ENCODE measurements around the gene CERS4. TPM values are rescaled to one million over a fixed set of nuclear protein-coding genes. Genes with fewer than 3 reads are reported as not detected.

The CERS4 gene
- polyA plus RNA-seq, 1 of the 3 experiments (the other 2 are of a cell fraction), result 36.5 TPM

DNA sequence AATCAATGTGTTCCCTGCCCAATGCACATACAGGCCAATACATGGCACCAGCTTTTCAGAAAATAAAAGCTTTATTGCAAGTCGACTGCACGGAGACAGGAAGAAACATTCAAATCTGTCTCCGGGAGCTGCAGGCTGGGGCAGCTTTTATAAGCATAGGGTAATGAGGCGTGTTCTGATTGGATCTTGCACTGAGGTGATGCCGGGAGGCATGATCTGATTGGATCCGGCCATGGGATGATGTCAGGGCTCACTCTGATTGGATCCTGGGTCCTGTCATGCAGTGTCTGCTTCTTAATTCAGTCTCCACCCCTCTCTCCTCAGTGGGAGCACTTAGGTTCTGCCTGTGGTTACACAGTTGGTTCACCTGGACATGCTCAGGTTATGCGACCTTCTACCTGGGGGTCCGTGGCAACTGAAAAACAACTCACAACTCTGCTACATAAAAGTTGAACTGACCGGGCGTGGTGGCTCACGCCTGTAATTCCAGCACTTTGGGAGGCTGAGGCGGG lies 48.0 kb upstream of the CERS4 start:
- Histone ChIP-seq H3K27ac (ENCODE audit: low read depth in 2 of 2, low read length in 1 of 2) (no peak overlapping the region), H3K4me3 (ENCODE audit: low read depth in 2 of 2, low read length in 1 of 2) (no peak overlapping the region), H2AFZ (ENCODE audit: low read depth) (no peak overlapping the region), H3K36me3 (replicated peaks in 1 of 2; ENCODE audit: control insufficient read depth in 1 of 2, insufficient read depth in 2 of 2, low read length in 1 of 2) (no peaks in the 10 kb centered on the region), H3K27me3 (ENCODE audit: insufficient read depth) (no peaks in the 10 kb centered on the region), H3K79me2 (ENCODE audit: insufficient read depth) (no peaks in the 10 kb centered on the region), H4K20me1 (ENCODE audit: insufficient read depth) (no peaks in the 10 kb centered on the region), H3K9me2 (no peaks in the 10 kb centered on the region), H3K4me1 (ENCODE audit: control insufficient read depth in 1 of 2, insufficient read depth in 2 of 2, low read depth in 1 of 2, low read length in 1 of 2) (no peaks in the 10 kb centered on the region), H3K4me2 (no peak overlapping the region), H3F3A (replicated peaks; ENCODE audit: insufficient read depth) (no peaks in the 10 kb centered on the region), H3K9ac (no peak overlapping the region), H3K9me3 (no peaks in the 10 kb centered on the region)
- POLR2A ChIA-PET, result no interaction called here
- WGBS (ENCODE audit: low lambda C conversion rate), result 65% methylated on average over 11 of the region's 12 CpGs
- CTCF ChIA-PET, result no interaction called here
- no peak for TF ChIP-seq CHD2 (IDR thresholded peaks at IDR 0.05; ENCODE audit: low read length, partially characterized antibody)
- DNase-seq, result peak; percentile 40

GRCh38 chr19:8163759-8164158 lies 45.4 kb upstream of the CERS4 start:
- Histone ChIP-seq H4K20me1 (ENCODE audit: insufficient read depth) (no peaks in the 10 kb centered on the region), H3F3A (replicated peaks; ENCODE audit: insufficient read depth) (no peaks in the 10 kb centered on the region), H3K79me2 (ENCODE audit: insufficient read depth) (no peaks in the 10 kb centered on the region), H3K4me2 (no peak overlapping the region), H3K9me3 (no peaks in the 10 kb centered on the region), H3K9ac (no peak overlapping the region), H3K4me3 (ENCODE audit: low read depth in 2 of 2, low read length in 1 of 2) (no peak overlapping the region), H2AFZ (ENCODE audit: low read depth) (no peak overlapping the region), H3K36me3 (replicated peaks in 1 of 2; ENCODE audit: control insufficient read depth in 1 of 2, insufficient read depth in 2 of 2, low read length in 1 of 2) (no peaks in the 10 kb centered on the region), H3K9me2 (no peaks in the 10 kb centered on the region), H3K27me3 (ENCODE audit: insufficient read depth) (no peaks in the 10 kb centered on the region), H3K4me1 (ENCODE audit: control insufficient read depth in 1 of 2, insufficient read depth in 2 of 2, low read depth in 1 of 2, low read length in 1 of 2) (no peaks in the 10 kb centered on the region), H3K27ac (ENCODE audit: low read depth in 2 of 2, low read length in 1 of 2) (no peak overlapping the region)
- CTCF ChIA-PET, result interaction anchor here (1.2 to 1.3 kb wide), 2 partner anchors 90 to 219 kb away, joined by 4 read pairs; no protein-coding TSS in a partner anchor
- 45% methylated on average over 7 of the region's 7 CpGs for WGBS (ENCODE audit: low lambda C conversion rate)
- no peak for TF ChIP-seq MEF2A (IDR thresholded peaks at IDR 0.05; ENCODE audit: borderline replicate concordance, low read depth)
- TF ChIP-seq SMC3 (IDR thresholded peaks at IDR 0.05; ENCODE audit: low read depth, low read length), result no peak
- TF ChIP-seq SIN3A (IDR thresholded peaks at IDR 0.05; ENCODE audit: borderline replicate concordance, low read depth, low read length), result no peak
- no peak for TF ChIP-seq PBX3 (IDR thresholded peaks at IDR 0.05)
- TF ChIP-seq EP300 (IDR thresholded peaks at IDR 0.05; ENCODE audit: borderline replicate concordance in 1 of 2, low read depth in 1 of 2, low read length in 1 of 2), result no peak
- TF ChIP-seq MXI1 (IDR thresholded peaks at IDR 0.05; ENCODE audit: low read depth, low read length), result no peak
- no peak for TF ChIP-seq RAD21 (IDR thresholded peaks at IDR 0.05; ENCODE audit: low read length)
- TF ChIP-seq CHD2 (IDR thresholded peaks at IDR 0.05; ENCODE audit: low read length, partially characterized antibody), result no peak
- no peak for TF ChIP-seq NFIC (IDR thresholded peaks at IDR 0.05; ENCODE audit: borderline replicate concordance)
- TF ChIP-seq YY1 (IDR thresholded peaks at IDR 0.05; ENCODE audit: low read depth), result no peak
- TF ChIP-seq GABPA (IDR thresholded peaks at IDR 0.05; ENCODE audit: low read depth), result no peak
- no peak for DNase-seq
- POLR2A ChIA-PET, result no interaction called here

DNA sequence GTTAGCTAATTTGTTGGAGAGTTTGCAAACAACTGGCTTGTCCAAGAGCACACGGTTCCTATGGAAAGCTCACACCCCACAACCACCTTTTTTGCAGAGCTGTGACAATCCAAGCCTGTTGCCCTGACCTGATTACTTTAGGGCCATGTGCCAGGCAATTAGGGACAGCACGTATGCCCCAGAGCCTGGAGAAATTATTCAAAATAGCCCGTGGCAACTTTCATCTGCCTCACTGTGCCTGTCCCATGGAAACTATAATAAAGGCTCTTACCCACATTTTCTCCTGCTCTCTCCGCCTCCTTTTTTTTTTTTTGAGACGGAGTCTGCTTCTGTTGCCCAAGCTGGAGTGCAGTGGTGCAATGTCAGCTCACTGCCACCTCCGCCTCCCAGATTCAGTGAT lies 41.2 kb upstream of the CERS4 start:
- 48% methylated on average over 6 of the region's 6 CpGs for WGBS (ENCODE audit: low lambda C conversion rate)
- Histone ChIP-seq H3F3A (replicated peaks; ENCODE audit: insufficient read depth) (no peaks in the 10 kb centered on the region), H3K9me2 (no peaks in the 10 kb centered on the region), H3K9ac (no peak overlapping the region), H3K36me3 (replicated peaks in 1 of 2; ENCODE audit: control insufficient read depth in 1 of 2, insufficient read depth in 2 of 2, low read length in 1 of 2) (no peaks in the 10 kb centered on the region), H4K20me1 (ENCODE audit: insufficient read depth) (no peaks in the 10 kb centered on the region), H3K27ac (ENCODE audit: low read depth in 2 of 2, low read length in 1 of 2) (no peak overlapping the region), H3K9me3 (no peaks in the 10 kb centered on the region), H3K79me2 (ENCODE audit: insufficient read depth) (no peaks in the 10 kb centered on the region), H3K4me2 (no peak overlapping the region), H3K4me1 (ENCODE audit: control insufficient read depth in 1 of 2, insufficient read depth in 2 of 2, low read depth in 1 of 2, low read length in 1 of 2) (no peaks in the 10 kb centered on the region), H2AFZ (ENCODE audit: low read depth) (no peak overlapping the region), H3K27me3 (ENCODE audit: insufficient read depth) (no peaks in the 10 kb centered on the region; the same call in 1 of the 2 replicates), H3K4me3 (ENCODE audit: low read depth in 2 of 2, low read length in 1 of 2) (no peak overlapping the region)
- DNase-seq, result no peak
- CTCF ChIA-PET, result interaction anchor here (1.7 to 2.6 kb wide), 2 partner anchors 10 to 84 kb away, joined by 6 to 12 read pairs; no protein-coding TSS in a partner anchor
- POLR2A ChIA-PET, result interaction anchor here (0.6 kb wide), 1 partner anchor 13 kb away, joined by 3 read pairs; no protein-coding TSS in a partner anchor
- no peak for TF ChIP-seq RFX5 (IDR thresholded peaks at IDR 0.05; ENCODE audit: low read length)
- no peak for TF ChIP-seq CHD2 (IDR thresholded peaks at IDR 0.05; ENCODE audit: low read length, partially characterized antibody)
- TF ChIP-seq ZBTB33 (IDR thresholded peaks at IDR 0.05; ENCODE audit: borderline replicate concordance, low read depth), result no peak
- TF ChIP-seq, protein P1, sequence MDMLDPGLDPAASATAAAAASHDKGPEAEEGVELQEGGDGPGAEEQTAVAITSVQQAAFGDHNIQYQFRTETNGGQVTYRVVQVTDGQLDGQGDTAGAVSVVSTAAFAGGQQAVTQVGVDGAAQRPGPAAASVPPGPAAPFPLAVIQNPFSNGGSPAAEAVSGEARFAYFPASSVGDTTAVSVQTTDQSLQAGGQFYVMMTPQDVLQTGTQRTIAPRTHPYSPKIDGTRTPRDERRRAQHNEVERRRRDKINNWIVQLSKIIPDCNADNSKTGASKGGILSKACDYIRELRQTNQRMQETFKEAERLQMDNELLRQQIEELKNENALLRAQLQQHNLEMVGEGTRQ (IDR thresholded peaks at IDR 0.05; ENCODE audit: borderline replicate concordance, low read depth, low read length), result no peak
- TF ChIP-seq SIN3A (IDR thresholded peaks at IDR 0.05; ENCODE audit: borderline replicate concordance, low read depth, low read length), result no peak
- no peak for TF ChIP-seq NFIC (IDR thresholded peaks at IDR 0.05; ENCODE audit: borderline replicate concordance)
- TF ChIP-seq MAX (IDR thresholded peaks at IDR 0.05; ENCODE audit: low read depth), result no peak
- TF ChIP-seq ELF1 (IDR thresholded peaks at IDR 0.05), result no peak
- no peak for TF ChIP-seq POLR2AphosphoS5 (IDR thresholded peaks at IDR 0.05; ENCODE audit: low read depth, low read length)
- no peak for TF ChIP-seq USF1 (IDR thresholded peaks at IDR 0.05; ENCODE audit: borderline replicate concordance, low read depth)
